A549 treated with Mapracorat at 1 μM for 4 hours (cell line): Measurements from ENCODE around the gene DSP. TPM values are rescaled to one million over a fixed set of nuclear protein-coding genes. Genes with fewer than 3 reads are reported as not detected.

Experiments
- total RNA-seq: library from RNA; stranded (reverse); fragments of 200-300 nt; extraction: Qiagen RNA extraction; gene quantifications from 5 replicates; pipeline ENCODE4 v1.2.3, GENCODE V29; 2022

Gene DSP
- 33.2 to 49.8 TPM (median 44.1 TPM) in 5 replicates for total RNA-seq

GRCh38 chr6:7541175-7542064 lies at the start of gene DSP:
TSS of gene DSP (plus strand) at chr6:7541671. CDS start at chr6:7541916, 245 bp downstream.

GRCh38 chr6:7589949-7590917 lies 48.8 kb downstream of the DSP start, which contains the start of gene SNRNP48:
TSS of gene SNRNP48 (plus strand) at chr6:7590198. CDS start at chr6:7590258, 60 bp downstream.

Other genes starting within 250 kb of the DSP start
- 62.0 to 76.4 TPM (median 70.2 TPM) in 5 replicates for gene SSR1, start 228.5 kb upstream of the DSP start, total RNA-seq
- gene CAGE1, start 151.9 kb upstream of the DSP start, total RNA-seq: not detected in 5 replicates
- gene RIOK1, start 151.9 kb upstream of the DSP start, total RNA-seq: 10.9 to 13.0 TPM (median 11.8 TPM) in 5 replicates
- 7.7 to 11.0 TPM (median 10.1 TPM) in 5 replicates for gene SNRNP48, start 48.5 kb downstream of the DSP start, total RNA-seq
- gene BMP6, start 184.4 kb downstream of the DSP start, total RNA-seq: 15.1 to 21.5 TPM (median 19.6 TPM) in 5 replicates